HepG2 (cell line): ENCODE data around the gene KANSL1. TPM values are rescaled to one million over a fixed set of nuclear protein-coding genes. Genes with fewer than 3 reads are reported as not detected.

Source experiments
- ATAC-seq: fragments of 200-7000 bp; cut with Tn5 transposase; 3 replicates; pipeline ENCODE4 v1.9.1; 2020; ENCODE audit warnings: mild to moderate bottlenecking, moderate library complexity
- BruUV-seq: library from RNA; stranded (reverse); fragments of 400-500 nt; replicated peaks from 2 replicates; lab custom pipeline; 2021; lab: Mats Ljungman, UMichigan
- CTCF ChIA-PET: fragments of 300-600 bp; formaldehyde crosslinking; extraction: SDS; loops from one replicate; lab custom pipeline; 2021; ENCODE audit warnings: low total read pairs, inconsistent platforms, low intra/inter-chr PET ratio; lab: Yijun Ruan, JAX
- POLR2A ChIA-PET: fragments of 350-600 bp; sonication (Branson Sonifier 250); formaldehyde crosslinking; loops from one replicate; lab custom pipeline; 2020; ENCODE audit warnings: antibody characterized with exemption, inconsistent platforms; lab: Yijun Ruan, JAX
- DNase-seq: peaks from one replicate; pipeline ENCODE4 v3.0.0-alpha.2; 2015; ENCODE audit warnings: low spot score
- FAIRE-seq: peaks from 3 replicates; lab custom pipeline; 2011; peaks lifted over from hg19 to GRCh38; lab: Jason Lieb, UNC
- H2AFZ ChIP-seq: one replicate; pipeline ENCODE4 v1.6.1; 2011; ENCODE audit warnings: low read length, inconsistent platforms
- H3K27ac ChIP-seq: fragments of 300-600 bp; 3 replicates; pipeline ENCODE4 v1.8.0; 2011; ENCODE audit warnings: mixed run types, mild to moderate bottlenecking, mixed read lengths, low read length, inconsistent platforms; ENCODE audit not compliant: insufficient read depth; ENCODE audit errors: extremely low read length
- H3K27me3 ChIP-seq, 2 experiments: fragments of 200-600 bp in 1 of 2; 2 replicates in 1 of 2; 3 replicates in 1 of 2; pipeline versions ENCODE4 v1.6.0 to v1.8.0; 2011; ENCODE audit warnings: low read length in 2 of 2, mild to moderate bottlenecking in 2 of 2, moderate library complexity in 2 of 2, inconsistent platforms in 1 of 2; ENCODE audit not compliant: insufficient read depth in 2 of 2, control insufficient read depth in 1 of 2
- H3K36me3 ChIP-seq, 2 experiments: fragments of 200-600 bp in 1 of 2; replicated peaks in 1 of 2; 2 replicates in 1 of 2; 3 replicates in 1 of 2; pipeline versions ENCODE4 v1.5.1 to v1.8.0; 2011; ENCODE audit warnings: low read length in 2 of 2, inconsistent platforms in 1 of 2; ENCODE audit not compliant: insufficient read depth in 2 of 2, control insufficient read depth in 1 of 2
- H3K4me1 ChIP-seq: 2 replicates; pipeline ENCODE4 v1.5.1; 2012; ENCODE audit warnings: low read length, inconsistent platforms; ENCODE audit not compliant: insufficient read depth
- H3K4me2 ChIP-seq: 2 replicates; pipeline ENCODE4 v1.6.0; 2011; ENCODE audit warnings: low read depth, low read length, inconsistent platforms
- H3K4me3 ChIP-seq, 3 experiments: fragments of 200-600 bp in 1 of 3; sonication (generic), shearing (Covaris generic) in 1 of 3; replicated peaks in 1 of 3; 2 replicates each; pipeline ENCODE4 v1.5.1; 2011 to 2016; ENCODE audit warnings: low read length in 3 of 3, inconsistent platforms in 2 of 3, low read depth in 2 of 3, mild to moderate bottlenecking in 2 of 3, control low read depth in 1 of 3, mixed read lengths in 1 of 3; ENCODE audit not compliant: insufficient read depth in 1 of 3
- H3K79me2 ChIP-seq: one replicate; pipeline ENCODE4 v1.6.1; 2011; ENCODE audit warnings: low read length, inconsistent platforms; ENCODE audit not compliant: insufficient read depth
- H3K9ac ChIP-seq: 2 replicates; pipeline ENCODE4 v1.6.0; 2011; ENCODE audit warnings: mild to moderate bottlenecking, low read depth, low read length, inconsistent platforms; ENCODE audit not compliant: insufficient read depth
- H3K9me3 ChIP-seq: 2 replicates; pipeline ENCODE4 v1.5.1; 2012; ENCODE audit warnings: mild to moderate bottlenecking, low read length
- H4K20me1 ChIP-seq: 2 replicates; pipeline ENCODE4 v1.6.0; 2011; ENCODE audit warnings: inconsistent platforms, mild to moderate bottlenecking, low read length, moderate library complexity; ENCODE audit not compliant: insufficient read depth
- ELF3 ChIP-seq: IDR thresholded peaks from 2 replicates; pipeline ENCODE4 v1.6.1; 2016; ENCODE audit warnings: missing genetic modification reagents, missing compliant biosample characterization
- HNRNPL ChIP-seq: fragments of 200-400 bp; formaldehyde crosslinking; IDR thresholded peaks from 2 replicates; pipeline ENCODE4 v1.6.1; 2017; ENCODE audit warnings: mild to moderate bottlenecking, low read depth, low read length
- HNRNPLL ChIP-seq: fragments of 200-400 bp; formaldehyde crosslinking; IDR thresholded peaks from 2 replicates; pipeline ENCODE4 v1.6.1; 2017; ENCODE audit warnings: mild to moderate bottlenecking, low read depth, low read length; ENCODE audit not compliant: poor library complexity, severe bottlenecking
- KLF16 ChIP-seq, 2 experiments: sonication (generic) in 1 of 2; formaldehyde crosslinking in 1 of 2; IDR thresholded peaks; 2 replicates each; pipeline versions ENCODE4 v1.6.1 to v1.8.0; 2016 to 2023; ENCODE audit warnings: missing genetic modification reagents in 2 of 2, missing compliant biosample characterization in 1 of 2
- MNT ChIP-seq: fragments of 450-650 bp; IDR thresholded peaks from 2 replicates; pipeline ENCODE4 v1.6.1; 2016
- NRL ChIP-seq: sonication (generic); formaldehyde crosslinking; IDR thresholded peaks from 2 replicates; pipeline ENCODE4 v1.5.0; 2020; ENCODE audit warnings: missing genetic modification reagents, mild to moderate bottlenecking, moderate library complexity, borderline replicate concordance
- SP4 ChIP-seq: sonication (generic); formaldehyde crosslinking; IDR thresholded peaks from 2 replicates; pipeline ENCODE4 v1.8.1; 2023; ENCODE audit warnings: mild to moderate bottlenecking, missing genetic modification reagents
- ZBTB26 ChIP-seq: IDR thresholded peaks from 2 replicates; pipeline ENCODE4 v1.6.1; 2016; ENCODE audit warnings: missing compliant biosample characterization, missing genetic modification reagents, borderline replicate concordance
- ZBTB33 ChIP-seq: sonication (generic); formaldehyde crosslinking; IDR thresholded peaks from 2 replicates; pipeline ENCODE4 v1.4.0; 2020; ENCODE audit warnings: missing genetic modification reagents
- ZNF350 ChIP-seq: sonication (generic); formaldehyde crosslinking; IDR thresholded peaks from 2 replicates; pipeline ENCODE4 v1.4.0; 2020; ENCODE audit warnings: mild to moderate bottlenecking, low read depth, missing genetic modification reagents, borderline replicate concordance
- ZNF460 ChIP-seq: sonication (generic); formaldehyde crosslinking; IDR thresholded peaks from 2 replicates; pipeline ENCODE4 v1.5.1; 2020; ENCODE audit warnings: missing genetic modification reagents, mild to moderate bottlenecking, borderline replicate concordance
- ZNF577 ChIP-seq: sonication (generic); formaldehyde crosslinking; IDR thresholded peaks from 2 replicates; pipeline ENCODE4 v1.4.0; 2020; ENCODE audit warnings: mild to moderate bottlenecking, low read depth, missing genetic modification reagents, borderline replicate concordance
- WGBS: methylation state at CpG from one replicate; pipeline ENCODE4 v1.1.6; 2017; ENCODE audit warnings: low lambda C conversion rate; 5-methylcytosine and 5-hydroxymethylcytosine counted together
- in situ Hi-C: cut with HindIII; loops from 2 replicates; pipeline ENCODE4 v1.10.0; 2017; ENCODE audit warnings: low pct_unique_long_range_greater_than_20kb; ENCODE audit not compliant: extremely low pct_ligation_motif_present
- intact Hi-C: fragments of 100-400 bp; cut with micrococcal nuclease; formaldehyde crosslinking; loops from one replicate; pipeline ENCODE4 v1.10.0; 2022; ENCODE audit not compliant: unreplicated experiment
- polyA plus RNA-seq, 8 experiments: library from polyadenylated mRNA; depleted of rRNA in 3 of 8; stranded (reverse) in 7 of 8; unstranded in 1 of 8; fragments of >200 nt; fragmentation: Illumina TruSeq in 4 of 8; extraction: Trizol in 4 of 8; gene quantifications; 2 replicates each; pipeline versions ENCODE4 v1.2.1 to v1.2.3, GENCODE V29; 2011 to 2016; ENCODE audit warnings: low read depth in 4 of 8, missing spikeins in 1 of 8, mixed read lengths in 1 of 8; ENCODE audit not compliant: insufficient read depth in 1 of 8
- total RNA-seq, 5 experiments: library from RNA; depleted of rRNA; stranded (reverse); fragments of >200 nt; fragmentation: Illumina TruSeq; extraction: Trizol; gene quantifications; 2 replicates each; pipeline ENCODE4 v1.2.3, GENCODE V29; 2016; ENCODE audit warnings: low read depth in 1 of 5
- TF ChIP-seq, protein P1 (sequence below): sonication (generic); formaldehyde crosslinking; IDR thresholded peaks from 2 replicates; pipeline ENCODE4 v1.9.0; 2021; ENCODE audit warnings: missing genetic modification reagents, borderline replicate concordance

Gene KANSL1
- total and polyA plus RNA-seq, 2 of the 13 experiments (the other 11 are each of a cell fraction or from before 2014, with no cell fraction given) = 24.0 to 59.6 TPM

DNA sequence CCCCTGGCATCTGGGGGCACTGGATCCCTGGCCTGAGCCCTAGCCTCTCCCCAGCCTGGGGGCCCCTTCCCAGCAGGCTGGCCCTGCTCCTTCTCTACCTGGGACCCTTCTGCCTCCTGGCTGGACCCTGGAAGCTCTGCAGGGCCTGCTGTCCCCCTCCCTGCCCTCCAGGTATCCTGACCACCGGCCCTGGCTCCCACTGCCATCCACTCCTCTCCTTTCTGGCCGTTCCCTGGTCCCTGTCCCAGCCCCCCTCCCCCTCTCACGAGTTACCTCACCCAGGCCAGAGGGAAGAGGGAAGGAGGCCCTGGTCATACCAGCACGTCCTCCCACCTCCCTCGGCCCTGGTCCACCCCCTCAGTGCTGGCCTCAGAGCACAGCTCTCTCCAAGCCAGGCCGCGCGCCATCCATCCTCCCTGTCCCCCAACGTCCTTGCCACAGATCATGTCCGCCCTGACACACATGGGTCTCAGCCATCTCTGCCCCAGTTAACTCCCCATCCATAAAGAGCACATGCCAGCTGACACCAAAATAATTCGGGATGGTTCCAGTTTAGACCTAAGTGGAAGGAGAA is 180.6 kb downstream of the KANSL1 start:
- in situ Hi-C loops = loop anchor here (25.0 kb wide), 1 partner anchor 825 kb away; no protein-coding TSS in a partner anchor
- Histone ChIP-seq H3K27ac (no peak overlapping the region), H3K9me3 (no peaks in the 10 kb centered on the region), H3K27me3 (no peaks in the 10 kb centered on the region; a peak in 2 of 5 replicates), H2AFZ (no peak overlapping the region), H3K4me2 (peak overlapping the region; percentile 74), H3K4me3 (peak overlapping the region in 1 of 3 experiments; percentile 2; a peak in 1 of 6 replicates), H3K36me3 (no peaks in the 10 kb centered on the region), H3K9ac (no peak overlapping the region), H4K20me1 (no peaks in the 10 kb centered on the region), H3K79me2 (no peaks in the 10 kb centered on the region), H3K4me1 (peaks cover 57% of the 10 kb centered on the region)
- ChIA-PET POLR2A (interaction anchor here (1.4 to 2.3 kb wide), 2 partner anchors 8 to 181 kb away, joined by 5 to 15 read pairs; partner anchors contain the start of gene KANSL1), CTCF (no interaction called here)
- DNase-seq = no peak
- peak; percentile 18 for ATAC-seq
- FAIRE-seq = no peak
- 61% methylated on average over 11 of the region's 11 CpGs for WGBS
- intact Hi-C loops = loop anchor here (1.0 kb wide), 1 partner anchor 8 kb away; no protein-coding TSS in a partner anchor
- no TSS peak for BruUV-seq
- TF ChIP-seq HNRNPLL (no peak), NRL (CRISPR knock-in tag) (0 out of 2 replicates have a peak, but pooled peaks have one; percentile 0), ZBTB33 (no peak), HNRNPL (0 out of 2 replicates have a peak, but pooled peaks have one; percentile 8), SP4 (0 out of 2 replicates have a peak, but pooled peaks have one; percentile 34), MNT (0 out of 2 replicates have a peak, but pooled peaks have one; percentile 7), ZNF350 (CRISPR knock-in tag) (no peak), ZNF577 (CRISPR knock-in tag) (no peak), ZBTB26 (CRISPR knock-in tag) (no peak), ELF3 (CRISPR knock-in tag) (no peak), KLF16 (CRISPR knock-in tag; IDR thresholded peaks at IDR 0.05) (0 out of 4 replicates have a peak, but pooled peaks of 1 of the 2 experiments have one; percentile 11), ZNF460 (CRISPR knock-in tag) (no peak)
- TF ChIP-seq, protein P1, sequence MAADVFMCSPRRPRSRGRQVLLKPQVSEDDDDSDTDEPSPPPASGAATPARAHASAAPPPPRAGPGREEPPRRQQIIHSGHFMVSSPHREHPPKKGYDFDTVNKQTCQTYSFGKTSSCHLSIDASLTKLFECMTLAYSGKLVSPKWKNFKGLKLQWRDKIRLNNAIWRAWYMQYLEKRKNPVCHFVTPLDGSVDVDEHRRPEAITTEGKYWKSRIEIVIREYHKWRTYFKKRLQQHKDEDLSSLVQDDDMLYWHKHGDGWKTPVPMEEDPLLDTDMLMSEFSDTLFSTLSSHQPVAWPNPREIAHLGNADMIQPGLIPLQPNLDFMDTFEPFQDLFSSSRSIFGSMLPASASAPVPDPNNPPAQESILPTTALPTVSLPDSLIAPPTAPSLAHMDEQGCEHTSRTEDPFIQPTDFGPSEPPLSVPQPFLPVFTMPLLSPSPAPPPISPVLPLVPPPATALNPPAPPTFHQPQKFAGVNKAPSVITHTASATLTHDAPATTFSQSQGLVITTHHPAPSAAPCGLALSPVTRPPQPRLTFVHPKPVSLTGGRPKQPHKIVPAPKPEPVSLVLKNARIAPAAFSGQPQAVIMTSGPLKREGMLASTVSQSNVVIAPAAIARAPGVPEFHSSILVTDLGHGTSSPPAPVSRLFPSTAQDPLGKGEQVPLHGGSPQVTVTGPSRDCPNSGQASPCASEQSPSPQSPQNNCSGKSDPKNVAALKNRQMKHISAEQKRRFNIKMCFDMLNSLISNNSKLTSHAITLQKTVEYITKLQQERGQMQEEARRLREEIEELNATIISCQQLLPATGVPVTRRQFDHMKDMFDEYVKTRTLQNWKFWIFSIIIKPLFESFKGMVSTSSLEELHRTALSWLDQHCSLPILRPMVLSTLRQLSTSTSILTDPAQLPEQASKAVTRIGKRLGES (CRISPR knock-in tag) = no peak
